Endodermal cell (in vitro differentiated cells): ENCODE results near the gene ZNF318. TPM values are rescaled to one million over a fixed set of nuclear protein-coding genes. Genes with fewer than 3 reads are reported as not detected.

Experiments
- DNase-seq: peaks from one replicate; pipeline ENCODE4 v3.0.0-alpha.2; 2017
- H3K27ac ChIP-seq: 2 replicates; pipeline ENCODE4 v1.5.1; 2013; ENCODE audit warnings: mild to moderate bottlenecking, low read depth, low read length, moderate library complexity
- H3K27me3 ChIP-seq: 2 replicates; pipeline ENCODE4 v1.6.1; 2013; ENCODE audit warnings: mild to moderate bottlenecking, low read length, moderate library complexity; ENCODE audit not compliant: insufficient read depth, control insufficient read depth, poor library complexity, severe bottlenecking
- H3K36me3 ChIP-seq: 2 replicates; pipeline ENCODE4 v1.7.0; 2013; ENCODE audit warnings: mild to moderate bottlenecking, low read length, moderate library complexity; ENCODE audit not compliant: control insufficient read depth, insufficient read depth
- H3K4me1 ChIP-seq: one replicate; pipeline ENCODE4 v1.7.0; 2013; ENCODE audit warnings: low read length; ENCODE audit not compliant: control insufficient read depth, insufficient read depth
- H3K4me3 ChIP-seq: 2 replicates; pipeline ENCODE4 v1.5.1; 2013; ENCODE audit warnings: mild to moderate bottlenecking, low read length, moderate library complexity
- H3K9ac ChIP-seq: 2 replicates; pipeline ENCODE4 v1.6.1; 2013; ENCODE audit warnings: mild to moderate bottlenecking, low read length, moderate library complexity; ENCODE audit not compliant: poor library complexity, severe bottlenecking; ENCODE audit errors: extremely low read depth
- H3K9me3 ChIP-seq: 2 replicates; pipeline ENCODE4 v1.6.1; 2013; ENCODE audit warnings: mild to moderate bottlenecking, low read length, moderate library complexity; ENCODE audit not compliant: control insufficient read depth
- H3K27ac Mint-ChIP-seq: 2 replicates; pipeline ENCODE4 v1.8.0; 2020; ENCODE audit warnings: mixed read lengths
- H3K27me3 Mint-ChIP-seq: 2 replicates; pipeline ENCODE4 v1.8.0; 2021; ENCODE audit warnings: mild to moderate bottlenecking, mixed read lengths; ENCODE audit not compliant: insufficient read depth
- H3K36me3 Mint-ChIP-seq: 2 replicates; pipeline ENCODE4 v1.8.0; 2020; ENCODE audit warnings: low read depth, mixed read lengths
- H3K4me1 Mint-ChIP-seq: 2 replicates; pipeline ENCODE4 v1.8.0; 2020; ENCODE audit warnings: mixed read lengths
- H3K4me3 Mint-ChIP-seq: 2 replicates; pipeline ENCODE4 v1.8.0; 2020; ENCODE audit warnings: mild to moderate bottlenecking, moderate library complexity, mixed read lengths
- H3K9me3 Mint-ChIP-seq: 2 replicates; pipeline ENCODE4 v1.8.0; 2020; ENCODE audit warnings: mild to moderate bottlenecking, mixed read lengths
- WGBS, 2 experiments: methylation state at CpG; one replicate each; pipeline versions ENCODE4 v1.1.5 to v1.1.7; 2013; ENCODE audit warnings: missing lambda C conversion rate in 2 of 2, mixed read lengths in 1 of 2; ENCODE audit not compliant: insufficient coverage in 1 of 2, insufficient read length in 1 of 2; 5-methylcytosine and 5-hydroxymethylcytosine counted together
- total RNA-seq, 2 donors: library from RNA; stranded (reverse); fragmentation: NEBNext Ultra II Directional in 1 of 2; extraction: Animal tissue kit (Norgen Biotek cat#: 25700) in 1 of 2; gene quantifications; 2 replicates in 1 of 2; 3 replicates in 1 of 2; pipeline ENCODE4 v1.2.1, GENCODE V29; 2021
- TF ChIP-seq, protein P1 (sequence below): fragments of 200-600 bp; sonication (generic); conservative IDR thresholded peaks from 2 replicates; pipeline ENCODE4 v1.5.0; 2021; ENCODE audit warnings: antibody characterized with exemption, mild to moderate bottlenecking

The ZNF318 gene
- total RNA-seq, 2 donors from 2014 or later: 21.3 to 26.4 TPM

- Histone ChIP-seq H3K4me1 (no peaks in the 10 kb centered on the region), H3K36me3 (peaks cover 18% of the 10 kb centered on the region), H3K9ac (no peak overlapping the region), H3K9me3 (no peaks in the 10 kb centered on the region), H3K4me3 (no peak overlapping the region), H3K27ac (no peak overlapping the region), H3K27me3 (no peaks in the 10 kb centered on the region)
- no peak for DNase-seq
- TF ChIP-seq, protein P1, sequence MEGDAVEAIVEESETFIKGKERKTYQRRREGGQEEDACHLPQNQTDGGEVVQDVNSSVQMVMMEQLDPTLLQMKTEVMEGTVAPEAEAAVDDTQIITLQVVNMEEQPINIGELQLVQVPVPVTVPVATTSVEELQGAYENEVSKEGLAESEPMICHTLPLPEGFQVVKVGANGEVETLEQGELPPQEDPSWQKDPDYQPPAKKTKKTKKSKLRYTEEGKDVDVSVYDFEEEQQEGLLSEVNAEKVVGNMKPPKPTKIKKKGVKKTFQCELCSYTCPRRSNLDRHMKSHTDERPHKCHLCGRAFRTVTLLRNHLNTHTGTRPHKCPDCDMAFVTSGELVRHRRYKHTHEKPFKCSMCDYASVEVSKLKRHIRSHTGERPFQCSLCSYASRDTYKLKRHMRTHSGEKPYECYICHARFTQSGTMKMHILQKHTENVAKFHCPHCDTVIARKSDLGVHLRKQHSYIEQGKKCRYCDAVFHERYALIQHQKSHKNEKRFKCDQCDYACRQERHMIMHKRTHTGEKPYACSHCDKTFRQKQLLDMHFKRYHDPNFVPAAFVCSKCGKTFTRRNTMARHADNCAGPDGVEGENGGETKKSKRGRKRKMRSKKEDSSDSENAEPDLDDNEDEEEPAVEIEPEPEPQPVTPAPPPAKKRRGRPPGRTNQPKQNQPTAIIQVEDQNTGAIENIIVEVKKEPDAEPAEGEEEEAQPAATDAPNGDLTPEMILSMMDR: no peak
- 93 to 95% methylated on average over 5 to 9 of the region's 9 CpGs for WGBS, 2 experiments
- Mint-ChIP-seq H3K27ac (no peak overlapping the region), H3K27me3 (peaks cover 5% of the 10 kb centered on the region), H3K4me3 (peak overlapping the region; percentile 76), H3K9me3 (no peaks in the 10 kb centered on the region), H3K4me1 (peaks cover 9% of the 10 kb centered on the region), H3K36me3 (peaks cover 25% of the 10 kb centered on the region)
Measured at GRCh38 chr6:43367245-43367984, 2.0 kb downstream of the ZNF318 start.

DNA sequence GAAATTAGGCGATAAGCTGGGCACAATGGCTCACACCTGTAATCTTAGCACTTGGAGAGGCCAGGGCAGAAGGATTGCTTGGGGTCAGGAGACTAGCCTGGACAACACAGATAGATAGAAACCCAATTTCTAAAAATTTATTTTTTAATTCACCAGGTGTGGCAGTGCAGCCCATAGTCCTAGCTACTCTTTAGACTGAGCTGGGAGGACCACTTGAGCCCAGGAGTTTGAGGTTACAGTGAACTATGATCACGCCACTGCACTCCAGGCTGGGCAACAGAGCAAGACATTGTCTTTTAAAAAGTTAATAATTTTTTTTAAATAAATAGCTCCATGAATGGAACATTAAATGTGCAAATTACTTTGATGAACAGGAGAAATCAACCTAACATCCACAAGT lies 8.2 kb downstream of the ZNF318 start:
- no peaks in the 10 kb centered on the region for H3K27me3 ChIP-seq
- TF ChIP-seq, protein P1: no peak
- H3K27ac Mint-ChIP-seq: no peak overlapping the region
- no peak overlapping the region for H3K4me3 Mint-ChIP-seq
- H3K27me3 Mint-ChIP-seq: no peaks in the 10 kb centered on the region
- no peak overlapping the region for H3K9ac ChIP-seq
- H3K9me3 Mint-ChIP-seq: no peaks in the 10 kb centered on the region
- 89 to 100% methylated on average over 1 to 2 of the region's 2 CpGs for WGBS, 2 experiments
- H3K36me3 ChIP-seq: peaks cover 58% of the 10 kb centered on the region
- no peak for DNase-seq
- no peak overlapping the region for H3K27ac ChIP-seq
- peaks cover 44% of the 10 kb centered on the region for H3K36me3 Mint-ChIP-seq
- H3K4me3 ChIP-seq: no peak overlapping the region
- H3K4me1 ChIP-seq: peaks cover 6% of the 10 kb centered on the region
- H3K4me1 Mint-ChIP-seq: peaks cover 4% of the 10 kb centered on the region
- H3K9me3 ChIP-seq: no peaks in the 10 kb centered on the region

DNA sequence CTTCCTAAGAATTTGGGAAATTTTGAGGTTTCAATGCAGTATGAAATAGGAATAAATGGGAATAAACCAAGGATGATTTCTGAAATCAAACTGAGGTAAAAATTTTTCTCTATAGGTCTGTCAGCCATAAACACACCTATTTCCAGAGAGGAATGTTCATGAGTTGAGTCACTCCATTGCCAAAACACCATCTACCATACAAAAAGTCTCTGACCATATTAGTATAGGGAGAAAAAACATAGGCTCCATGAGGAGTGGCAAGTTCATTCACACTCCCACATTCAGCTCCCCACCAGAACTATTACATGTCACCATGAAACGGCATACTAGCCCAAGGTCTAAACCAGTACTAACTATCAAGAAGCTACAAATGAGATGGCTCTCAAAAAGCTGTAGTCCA lies 9.6 kb downstream of the ZNF318 start:
- peaks cover 62% of the 10 kb centered on the region for H3K36me3 ChIP-seq
- TF ChIP-seq, protein P1: no peak
- DNase-seq: no peak
- H3K9ac ChIP-seq: no peak overlapping the region
- no peaks in the 10 kb centered on the region for H3K9me3 ChIP-seq
- no peaks in the 10 kb centered on the region for H3K27me3 Mint-ChIP-seq
- 80% methylated on average over 1 of the region's 1 CpG; no CpG with 5 or more reads in 1 of the 2 experiments for WGBS, 2 experiments
- H3K27ac ChIP-seq: no peak overlapping the region
- no peak overlapping the region for H3K4me3 ChIP-seq
- H3K27me3 ChIP-seq: no peaks in the 10 kb centered on the region
- no peak overlapping the region for H3K4me3 Mint-ChIP-seq
- H3K36me3 Mint-ChIP-seq: peaks cover 51% of the 10 kb centered on the region
- H3K4me1 ChIP-seq: peaks cover 7% of the 10 kb centered on the region
- H3K4me1 Mint-ChIP-seq: peaks cover 10% of the 10 kb centered on the region
- H3K27ac Mint-ChIP-seq: no peak overlapping the region
- no peaks in the 10 kb centered on the region for H3K9me3 Mint-ChIP-seq
